Measurements from ENCODE around the gene PLA2G1B. TPM values are rescaled to one million over a fixed set of nuclear protein-coding genes. Genes with fewer than 3 reads are reported as not detected.
A peak's percentile ranks its signal among the peaks of the same experiment; 100 is the strongest.

PLA2G1B gene
- total RNA-seq, 2 donors from 2014 or later: not detected

DNA sequence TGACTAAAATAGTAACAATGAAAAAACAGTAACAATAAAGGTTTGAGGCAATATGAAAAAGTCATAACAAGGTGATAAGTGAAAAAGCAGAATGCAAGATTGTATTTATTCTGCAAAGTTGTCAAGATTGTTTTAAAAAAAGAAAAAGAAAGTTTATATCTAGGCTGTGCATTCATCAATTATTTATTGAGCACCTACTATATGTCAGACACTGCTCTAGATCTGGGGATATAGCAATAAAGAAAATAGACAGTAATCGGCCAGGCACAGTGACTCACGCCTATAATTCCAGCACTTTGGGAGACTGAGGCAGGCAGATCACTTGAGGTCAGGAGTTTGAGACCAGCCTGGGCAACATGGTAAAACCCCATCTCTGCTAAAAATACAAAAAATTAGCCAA, 3.8 kb downstream of the PLA2G1B start:
- Histone ChIP-seq H3K36me3 (ENCODE audit: control insufficient read depth, insufficient read depth, low read length) (no peaks in the 10 kb centered on the region), H3K9ac (ENCODE audit: extremely low read depth, low read length, poor library complexity, severe bottlenecking) (no peak overlapping the region), H3K4me3 (ENCODE audit: low read length) (no peak overlapping the region), H3K9me3 (ENCODE audit: control insufficient read depth, low read length) (no peaks in the 10 kb centered on the region), H3K27me3 (ENCODE audit: control insufficient read depth, insufficient read depth, low read length, poor library complexity, severe bottlenecking) (no peaks in the 10 kb centered on the region), H3K27ac (ENCODE audit: low read depth, low read length) (no peak overlapping the region), H3K4me1 (ENCODE audit: control insufficient read depth, insufficient read depth, low read length) (no peaks in the 10 kb centered on the region)
- WGBS, 2 experiments (ENCODE audit: insufficient coverage in 1 of 2, insufficient read length in 1 of 2): 85 to 95% methylated on average over 2 of the region's 2 CpGs
- Mint-ChIP-seq H3K27me3 (ENCODE audit: insufficient read depth) (peaks cover 28% of the 10 kb centered on the region), H3K27ac (no peak overlapping the region), H3K36me3 (ENCODE audit: low read depth) (no peaks in the 10 kb centered on the region), H3K4me1 (peaks cover 7% of the 10 kb centered on the region), H3K4me3 (no peak overlapping the region), H3K9me3 (no peaks in the 10 kb centered on the region)
- DNase-seq: no peak
- TF ChIP-seq, protein P1, sequence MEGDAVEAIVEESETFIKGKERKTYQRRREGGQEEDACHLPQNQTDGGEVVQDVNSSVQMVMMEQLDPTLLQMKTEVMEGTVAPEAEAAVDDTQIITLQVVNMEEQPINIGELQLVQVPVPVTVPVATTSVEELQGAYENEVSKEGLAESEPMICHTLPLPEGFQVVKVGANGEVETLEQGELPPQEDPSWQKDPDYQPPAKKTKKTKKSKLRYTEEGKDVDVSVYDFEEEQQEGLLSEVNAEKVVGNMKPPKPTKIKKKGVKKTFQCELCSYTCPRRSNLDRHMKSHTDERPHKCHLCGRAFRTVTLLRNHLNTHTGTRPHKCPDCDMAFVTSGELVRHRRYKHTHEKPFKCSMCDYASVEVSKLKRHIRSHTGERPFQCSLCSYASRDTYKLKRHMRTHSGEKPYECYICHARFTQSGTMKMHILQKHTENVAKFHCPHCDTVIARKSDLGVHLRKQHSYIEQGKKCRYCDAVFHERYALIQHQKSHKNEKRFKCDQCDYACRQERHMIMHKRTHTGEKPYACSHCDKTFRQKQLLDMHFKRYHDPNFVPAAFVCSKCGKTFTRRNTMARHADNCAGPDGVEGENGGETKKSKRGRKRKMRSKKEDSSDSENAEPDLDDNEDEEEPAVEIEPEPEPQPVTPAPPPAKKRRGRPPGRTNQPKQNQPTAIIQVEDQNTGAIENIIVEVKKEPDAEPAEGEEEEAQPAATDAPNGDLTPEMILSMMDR (conservative IDR thresholded peaks at IDR 0.05): no peak

GRCh38 chr12:120321382-120322202, 6.0 kb downstream of the PLA2G1B start:
- no peak overlapping the region for H3K9ac ChIP-seq (ENCODE audit: extremely low read depth, low read length, poor library complexity, severe bottlenecking)
- Mint-ChIP-seq H3K27ac (no peak overlapping the region), H3K9me3 (peaks cover 4% of the 10 kb centered on the region), H3K36me3 (ENCODE audit: low read depth) (no peaks in the 10 kb centered on the region), H3K4me3 (no peak overlapping the region), H3K27me3 (ENCODE audit: insufficient read depth) (peaks cover 25% of the 10 kb centered on the region), H3K4me1 (peaks cover 14% of the 10 kb centered on the region)
- WGBS, 2 experiments (ENCODE audit: insufficient coverage in 1 of 2, insufficient read length in 1 of 2): 85 to 90% methylated on average over 11 to 13 of the region's 13 CpGs
- H3K9me3 ChIP-seq (ENCODE audit: control insufficient read depth, low read length): no peaks in the 10 kb centered on the region
- H3K4me3 ChIP-seq (ENCODE audit: low read length): no peak overlapping the region
- H3K27ac ChIP-seq (ENCODE audit: low read depth, low read length): no peak overlapping the region
- H3K36me3 ChIP-seq (ENCODE audit: control insufficient read depth, insufficient read depth, low read length): no peaks in the 10 kb centered on the region
- TF ChIP-seq, protein P1 (conservative IDR thresholded peaks at IDR 0.05): no peak
- no peaks in the 10 kb centered on the region for H3K27me3 ChIP-seq (ENCODE audit: control insufficient read depth, insufficient read depth, low read length, poor library complexity, severe bottlenecking)
- H3K4me1 ChIP-seq (ENCODE audit: control insufficient read depth, insufficient read depth, low read length): no peaks in the 10 kb centered on the region
- DNase-seq: no peak

GRCh38 chr12:120317224-120318105, 10.1 kb downstream of the PLA2G1B start:
- DNase-seq: peak; percentile 100
- Histone ChIP-seq H3K4me1 (ENCODE audit: control insufficient read depth, insufficient read depth, low read length) (no peaks in the 10 kb centered on the region), H3K27me3 (ENCODE audit: control insufficient read depth, insufficient read depth, low read length, poor library complexity, severe bottlenecking) (no peaks in the 10 kb centered on the region), H3K9me3 (ENCODE audit: control insufficient read depth, low read length) (no peaks in the 10 kb centered on the region), H3K36me3 (ENCODE audit: control insufficient read depth, insufficient read depth, low read length) (no peaks in the 10 kb centered on the region), H3K27ac (ENCODE audit: low read depth, low read length) (no peak overlapping the region), H3K4me3 (ENCODE audit: low read length) (peak overlapping the region; percentile 81), H3K9ac (ENCODE audit: extremely low read depth, low read length, poor library complexity, severe bottlenecking) (peak overlapping the region; percentile 78)
- H3K27ac Mint-ChIP-seq: peak overlapping the region; percentile 97
- H3K4me1 Mint-ChIP-seq: peaks cover 10% of the 10 kb centered on the region
- WGBS, 2 experiments (ENCODE audit: insufficient coverage in 1 of 2, insufficient read length in 1 of 2): 0 to 3% methylated on average over 18 to 41 of the region's 42 CpGs
- peaks cover 12% of the 10 kb centered on the region for H3K27me3 Mint-ChIP-seq (ENCODE audit: insufficient read depth)
- H3K36me3 Mint-ChIP-seq (ENCODE audit: low read depth): no peaks in the 10 kb centered on the region
- peaks cover 4% of the 10 kb centered on the region for H3K9me3 Mint-ChIP-seq
- TF ChIP-seq, protein P1 (conservative IDR thresholded peaks at IDR 0.05): peak; percentile 67
- peak overlapping the region; percentile 62 for H3K4me3 Mint-ChIP-seq

Data from endodermal cell (in vitro differentiated cells).